Measurements from ENCODE around the gene RHOF.
"Not testable (repeated sequence)": the region's sequence is repeated elsewhere in the genome, so short reads cannot be mapped to it uniquely, and the experiment has no call there.

The RHOF gene

DNA sequence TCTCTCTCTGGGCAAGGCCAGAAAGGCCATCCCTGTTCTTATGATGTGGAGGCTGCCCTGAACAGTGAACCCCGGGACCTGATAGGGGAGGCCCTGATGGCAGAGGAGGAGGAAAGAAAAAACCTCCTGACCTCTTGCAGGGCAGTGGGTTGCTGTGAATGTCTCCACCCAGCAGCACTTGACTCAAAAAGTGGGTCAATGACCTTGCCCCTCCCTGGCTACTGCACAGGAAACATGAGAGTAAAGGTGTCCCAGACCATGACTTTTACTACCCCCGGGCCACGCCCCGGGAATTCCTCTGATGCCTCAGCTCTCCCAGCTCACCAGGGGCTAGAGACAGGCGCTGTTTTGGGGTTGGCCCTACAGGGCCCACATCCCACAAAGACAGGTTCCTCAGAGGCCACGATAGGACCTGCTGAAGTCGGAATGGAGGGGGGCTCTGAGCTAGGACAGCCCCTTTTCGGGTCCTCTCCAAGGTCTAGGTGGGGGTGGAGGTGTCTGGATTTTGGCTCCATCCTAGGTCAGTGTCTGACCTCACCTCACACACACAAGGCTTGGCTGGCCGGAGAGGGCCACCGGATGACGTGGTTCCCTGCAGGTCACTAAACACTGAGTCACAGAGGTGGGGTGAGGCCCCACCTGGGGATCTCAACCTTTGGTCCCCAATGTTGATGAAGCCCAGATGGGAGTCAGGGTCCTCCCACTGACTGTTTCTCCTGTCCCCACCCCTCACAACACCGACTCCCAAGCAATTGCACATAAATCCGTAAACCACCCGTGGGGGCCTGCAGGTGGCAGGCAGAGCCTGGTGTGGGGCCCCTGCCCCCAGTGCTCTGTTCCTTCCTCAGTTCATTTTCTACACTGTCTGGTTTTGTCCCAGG lies 1.6 kb downstream of the RHOF start:
- no peak for DNase-seq

DNA sequence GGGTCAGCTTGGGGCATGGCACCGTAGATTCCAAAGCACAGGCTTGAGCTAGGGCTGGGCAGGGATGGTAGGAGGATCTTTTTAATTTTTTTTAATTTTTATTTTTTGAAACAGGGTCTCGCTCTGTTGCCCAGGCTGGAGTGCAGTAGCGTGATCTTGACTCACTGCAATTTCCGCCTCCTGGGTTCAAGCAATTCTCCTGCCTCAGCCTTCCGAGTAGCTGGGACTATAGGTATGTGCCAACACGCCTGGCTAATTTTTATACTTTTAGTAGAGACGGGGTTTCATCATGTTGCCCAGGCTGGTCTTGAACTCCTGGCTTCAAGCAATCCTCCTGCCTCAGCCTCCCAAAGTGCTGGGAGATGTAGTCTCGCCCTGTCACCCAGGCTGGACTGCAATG lies 2.7 kb downstream of the RHOF start:
- not testable (repeated sequence) for DNase-seq

DNA sequence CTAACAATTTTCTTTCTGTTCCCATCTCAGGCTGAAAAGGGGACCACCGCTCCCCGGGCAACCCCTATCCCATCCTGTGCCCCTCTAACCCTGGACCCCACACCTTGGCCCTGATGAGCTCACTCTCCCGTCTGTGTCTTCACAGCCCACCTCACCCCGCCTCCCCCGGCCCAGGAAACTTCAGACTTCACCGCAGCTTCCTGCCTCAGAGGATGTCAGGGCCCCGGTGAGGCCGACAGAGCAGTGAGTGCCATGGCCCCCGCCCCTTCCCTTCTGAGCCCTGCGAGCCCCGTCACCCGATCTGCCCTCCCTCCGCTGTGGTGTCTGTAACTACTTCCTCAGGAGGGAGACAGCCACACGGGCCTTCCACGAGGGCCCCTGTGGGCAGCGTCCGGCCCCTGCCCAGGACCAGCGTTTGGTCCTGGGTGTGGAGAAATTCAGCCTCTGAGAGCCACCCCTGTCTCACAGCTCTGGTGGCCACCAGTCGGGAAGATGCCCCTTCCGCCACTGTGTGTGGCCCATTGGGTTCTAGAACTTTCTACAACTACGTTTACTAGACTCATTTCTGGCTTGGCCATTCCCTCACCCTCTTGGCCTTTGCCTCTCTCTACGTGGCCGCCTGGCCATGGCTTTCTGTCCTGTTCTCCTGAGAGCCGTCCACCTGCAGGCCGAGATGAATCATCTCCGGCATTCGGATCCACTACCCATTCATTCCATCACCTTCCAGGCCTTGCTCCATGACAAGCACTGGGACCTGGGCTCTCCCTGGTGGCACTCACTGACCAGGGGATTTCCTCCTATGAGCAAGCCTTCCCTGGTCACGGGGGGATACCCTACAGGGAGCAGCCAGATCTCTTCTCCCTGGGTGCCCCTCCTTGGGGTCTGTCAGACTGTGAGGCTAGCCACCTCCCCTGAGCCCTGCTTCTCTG lies 3.4 kb downstream of the RHOF start:
- DNase-seq: no peak

DNA sequence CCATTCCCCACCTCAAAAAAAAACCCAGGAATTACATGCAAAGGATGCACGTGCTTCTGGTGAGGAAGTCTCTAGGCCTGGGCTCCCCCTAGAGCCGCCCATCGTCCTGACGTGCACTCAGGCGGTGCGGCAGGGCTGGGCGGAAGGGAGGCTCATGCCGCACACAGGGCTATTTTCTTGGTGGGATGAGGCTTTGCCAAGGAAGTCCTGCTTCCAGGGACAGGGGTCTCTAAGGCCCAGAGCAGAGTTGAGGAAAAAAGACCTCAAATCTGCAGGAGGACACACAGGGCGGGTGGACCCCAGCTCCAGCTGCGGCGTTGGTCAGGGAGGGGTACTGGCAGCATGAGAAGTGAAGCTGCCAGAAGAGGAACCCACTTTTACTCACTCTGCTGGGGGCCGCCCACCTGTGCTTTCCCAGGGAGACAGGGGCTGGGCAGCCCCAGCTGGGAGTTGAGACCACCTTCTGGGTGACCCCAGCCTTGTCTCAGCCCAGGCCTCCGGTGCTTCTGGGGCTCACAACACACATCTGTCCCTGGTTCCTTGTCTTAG lies 4.2 kb downstream of the RHOF start:
- no peak for DNase-seq

DNA sequence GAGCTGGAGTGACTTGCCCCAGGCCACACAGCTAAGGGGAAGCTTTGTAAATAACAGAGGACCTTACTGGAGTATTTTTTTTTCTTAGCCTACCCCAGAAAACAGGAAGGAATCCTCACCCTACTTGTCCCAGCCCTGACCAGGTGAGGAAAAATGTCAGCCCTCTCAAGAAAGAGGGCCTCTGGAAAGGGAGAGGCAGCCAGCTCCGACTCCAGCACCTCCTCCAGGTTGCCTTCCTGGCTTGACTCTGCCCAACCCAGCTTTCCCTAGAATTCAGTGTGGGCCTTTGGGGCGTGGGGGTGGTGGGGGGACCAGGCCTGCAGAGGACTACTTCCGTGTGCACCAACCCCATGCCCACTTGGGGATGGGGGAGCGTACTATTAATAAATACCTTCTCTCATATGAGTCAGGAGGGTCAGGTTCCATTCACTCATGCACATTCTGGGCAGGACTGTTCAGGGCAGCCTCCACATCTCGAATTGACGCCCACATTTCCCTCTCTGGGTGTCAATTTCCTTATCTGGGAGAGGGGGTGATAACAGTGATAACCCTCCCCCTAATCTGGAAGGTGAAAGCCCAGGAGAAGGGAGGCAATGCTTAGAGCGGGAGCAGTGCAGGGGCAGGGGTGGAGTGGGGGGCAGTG lies 5.2 kb downstream of the RHOF start:
- no peak for DNase-seq

- DNase-seq: no peak
These were observed 6.1 kb downstream of the RHOF start for GRCh38 chr12:121787063-121788025.

DNA sequence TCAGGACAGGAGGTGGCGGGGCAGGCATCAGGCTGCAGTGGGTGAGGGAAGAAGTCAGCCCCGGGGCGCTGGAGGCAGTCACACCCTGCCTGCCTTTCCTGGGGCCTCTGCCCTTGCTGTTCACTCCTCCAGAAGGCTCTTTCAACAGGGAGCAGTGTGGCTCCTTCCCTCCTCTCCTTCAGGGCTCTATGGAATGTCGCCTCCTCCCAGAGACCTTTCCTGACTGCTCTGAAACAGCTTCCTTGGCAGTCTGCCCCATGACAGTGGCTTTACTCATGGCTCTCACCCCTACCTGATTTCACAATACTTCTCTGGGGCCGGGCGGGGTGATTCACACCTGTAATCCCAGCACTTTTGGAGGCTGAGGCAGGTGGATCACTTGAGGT lies 7.1 kb downstream of the RHOF start:
- peak; percentile 94 for DNase-seq

GRCh38 chr12:121784460-121784859 lies 9.0 kb downstream of the RHOF start:
- peak; percentile 88 for DNase-seq

DNA sequence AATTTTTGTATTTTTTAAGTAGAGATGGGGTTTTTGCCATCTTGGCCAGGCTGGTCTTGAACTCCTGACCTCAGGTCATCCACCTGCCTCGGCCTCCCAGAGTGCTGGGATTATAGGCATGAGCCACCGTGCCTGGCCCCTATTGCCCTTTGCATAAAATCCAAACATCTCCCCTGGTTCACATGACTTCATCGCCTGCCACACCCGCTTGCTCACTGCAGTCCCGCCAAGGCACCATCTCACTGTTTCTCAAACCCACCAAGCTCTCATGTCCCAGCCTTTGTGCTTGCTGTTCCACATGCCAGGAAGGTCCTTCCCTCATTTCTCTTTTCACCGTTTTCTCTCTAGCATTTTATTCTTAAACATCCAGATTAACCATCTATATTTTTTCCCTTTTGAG lies 9.7 kb downstream of the RHOF start:
- DNase-seq: no peak

GRCh38 chr12:121781998-121782979 lies 11.2 kb downstream of the RHOF start:
- peak; percentile 31 for DNase-seq

GRCh38 chr12:121781484-121781997 lies 11.9 kb downstream of the RHOF start:
- no peak for DNase-seq

DNA sequence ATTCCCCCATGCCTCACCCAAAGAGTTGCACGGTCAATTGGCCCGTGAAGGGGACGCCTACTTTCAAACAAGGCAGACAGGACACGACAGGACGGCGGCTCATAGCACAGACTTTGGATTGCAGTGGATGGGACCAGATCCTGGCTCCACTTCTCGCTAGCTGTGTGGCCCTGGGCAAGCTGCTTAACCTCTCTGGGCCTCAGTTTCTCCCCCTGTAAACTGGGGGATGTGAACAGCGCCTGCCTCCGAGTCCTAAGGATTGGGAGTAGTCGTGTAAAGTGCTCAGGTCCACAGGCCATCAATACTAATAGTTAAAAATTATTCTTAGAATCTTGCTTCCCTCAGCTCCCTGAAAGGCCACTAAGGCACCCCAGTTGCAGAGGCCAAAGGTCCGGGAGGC lies 13.1 kb downstream of the RHOF start:
- DNase-seq: no peak

- DNase-seq: no peak
These were observed 14.0 kb downstream of the RHOF start for GRCh38 chr12:121779422-121779895.

GRCh38 chr12:121778567-121779421 lies 14.7 kb downstream of the RHOF start:
- DNase-seq: no peak

GRCh38 chr12:121776190-121777098 lies 17.0 kb downstream of the RHOF start:
- peak; percentile 61 for DNase-seq

- DNase-seq: no peak
These were observed 18.0 kb downstream of the RHOF start for GRCh38 chr12:121775501-121775900.

DNA sequence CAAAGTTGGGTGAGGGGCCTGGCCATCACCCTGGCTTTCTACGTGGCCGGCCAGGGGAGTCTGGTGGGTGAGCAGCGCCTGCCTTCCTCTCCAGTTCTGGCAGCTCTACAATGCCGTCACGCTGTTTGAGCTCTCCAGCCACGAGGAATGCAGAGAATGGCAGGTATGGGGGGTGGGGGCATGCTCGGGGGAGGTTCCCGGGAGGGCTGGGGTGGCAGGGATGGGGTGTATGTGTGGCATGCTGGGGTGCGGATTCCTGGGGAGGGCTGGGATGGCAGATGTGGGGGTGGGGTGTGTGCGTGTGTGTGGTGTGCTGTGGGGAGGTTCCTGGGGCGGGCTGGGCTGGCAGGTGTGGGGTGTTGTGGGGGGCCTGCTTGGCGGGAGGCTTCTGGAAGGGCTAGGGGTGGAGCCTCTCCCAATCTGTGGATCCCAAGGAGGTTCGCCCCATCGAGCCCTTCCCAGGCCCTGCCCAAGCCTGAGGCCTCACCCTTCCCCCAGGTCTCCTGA lies 18.5 kb downstream of the RHOF start:
- DNase-seq: no peak

Data from EL (cell line).